Urothelium cell line (cell line): ENCODE measurements around the gene FOXJ1.
A peak's percentile ranks its signal among the peaks of the same experiment; 100 is the strongest.

Source experiments
- DNase-seq: peaks from one replicate; pipeline ENCODE4 v3.0.0; 2011; ENCODE audit warnings: low spot score, mixed read lengths
- FAIRE-seq: peaks from 2 replicates; lab custom pipeline; 2011; peaks lifted over from hg19 to GRCh38; lab: Jason Lieb, UNC

Gene FOXJ1

GRCh38 chr17:76094046-76094445 is 47.0 kb downstream of the FOXJ1 start:
- FAIRE-seq: no peak
- DNase-seq: no peak

- no peak for DNase-seq
- no peak for FAIRE-seq
These were observed 48.3 kb downstream of the FOXJ1 start for GRCh38 chr17:76092526-76093413.

- FAIRE-seq: no peak
- no peak for DNase-seq
These were observed 49.3 kb downstream of the FOXJ1 start for GRCh38 chr17:76091526-76092286.

GRCh38 chr17:76090517-76091129 is 50.4 kb downstream of the FOXJ1 start:
- no peak for FAIRE-seq
- DNase-seq: no peak

- DNase-seq (no peak), FAIRE-seq (no peak)
These were observed 51.1 kb downstream of the FOXJ1 start for GRCh38 chr17:76089680-76090516.

GRCh38 chr17:76088868-76089576 is 52.0 kb downstream of the FOXJ1 start:
- no peak for DNase-seq
- peak; percentile 46 for FAIRE-seq

GRCh38 chr17:76088041-76088867 is 52.8 kb downstream of the FOXJ1 start:
- peak; percentile 67 for FAIRE-seq
- DNase-seq: no peak

GRCh38 chr17:76087531-76087930 is 53.5 kb downstream of the FOXJ1 start:
- FAIRE-seq: no peak

GRCh38 chr17:76086384-76086783 is 54.7 kb downstream of the FOXJ1 start:
- peak; percentile 50 for FAIRE-seq
- DNase-seq: no peak

More at GRCh38 chr17:76087531-76087930, 53.5 kb downstream of the FOXJ1 start:
- DNase-seq: no peak
